Measurements from ENCODE around the gene VAC14.
"Not testable (repeated sequence)": the region's sequence is repeated elsewhere in the genome, so short reads cannot be mapped to it uniquely, and the experiment has no call there.

VAC14 gene

DNA sequence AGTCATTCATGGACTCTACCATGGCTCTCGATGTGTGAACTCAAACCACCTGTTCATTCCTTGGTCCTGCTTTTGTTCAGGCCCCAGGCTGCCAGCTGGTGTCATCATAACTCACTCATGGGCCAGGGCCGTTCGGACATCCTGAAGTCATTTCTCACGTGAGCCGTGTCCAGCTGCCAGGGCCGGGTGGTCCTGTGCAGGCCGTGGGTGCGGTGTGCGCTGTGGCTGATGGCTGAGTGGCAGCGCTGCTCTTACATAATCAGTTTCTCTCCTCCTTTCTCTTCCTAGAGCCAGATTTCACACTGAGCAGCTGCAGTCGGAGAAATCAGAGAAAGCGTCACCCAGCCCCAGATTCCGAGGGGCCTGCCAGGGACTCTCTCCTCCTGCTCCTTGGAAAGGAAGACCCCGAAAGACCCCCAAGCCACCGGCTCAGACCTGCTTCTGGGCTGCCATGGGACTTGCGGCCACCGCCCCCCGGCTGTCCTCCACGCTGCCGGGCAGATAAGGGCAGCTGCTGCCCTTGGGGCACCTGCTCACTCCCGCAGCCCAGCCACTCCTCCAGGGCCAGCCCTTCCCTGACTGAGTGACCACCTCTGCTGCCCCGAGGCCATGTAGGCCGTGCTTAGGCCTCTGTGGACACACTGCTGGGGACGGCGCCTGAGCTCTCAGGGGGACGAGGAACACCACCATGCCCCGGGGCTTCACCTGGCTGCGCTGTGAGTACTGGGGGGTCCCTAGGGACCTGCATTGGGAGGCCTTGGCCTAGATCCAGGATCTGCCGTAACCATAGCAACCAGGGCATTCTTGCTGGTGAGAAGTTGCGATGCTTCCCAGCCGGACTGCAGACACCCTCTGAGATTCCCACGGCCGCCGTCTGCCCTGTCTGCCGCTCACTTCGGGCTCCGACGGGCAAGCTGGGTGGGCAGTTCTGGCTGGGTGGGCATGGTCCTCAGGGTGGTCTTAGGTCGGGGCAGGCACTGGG, 154.4 kb downstream of the VAC14 start, which contains the start of gene IL34:
Gene IL34 (plus strand): TSS at position 300 of the 982 bp plus-strand sequence. CDS start 389 bp downstream, at position 689.
- no peak for DNase-seq (ENCODE audit: insufficient read length)
- no peak for FAIRE-seq
- TF ChIP-seq POLR2A (IDR thresholded peaks at IDR 0.05; ENCODE audit: low read depth, low read length) (no peak), POLR2AphosphoS5 (IDR thresholded peaks at IDR 0.05; ENCODE audit: low read depth, low read length) (no peak), TAF1 (IDR thresholded peaks at IDR 0.05; ENCODE audit: borderline replicate concordance, low read depth, low read length) (no peak)

- FAIRE-seq (no peak), DNase-seq (ENCODE audit: insufficient read length) (no peak)
- TF ChIP-seq TAF1 (IDR thresholded peaks at IDR 0.05; ENCODE audit: borderline replicate concordance, low read depth, low read length) (no peak), POLR2A (IDR thresholded peaks at IDR 0.05; ENCODE audit: low read depth, low read length) (no peak), POLR2AphosphoS5 (IDR thresholded peaks at IDR 0.05; ENCODE audit: low read depth, low read length) (no peak)
Measured at GRCh38 chr16:70644763-70645597, 156.0 kb downstream of the VAC14 start.

GRCh38 chr16:70643264-70643663, 157.7 kb downstream of the VAC14 start:
- not testable (repeated sequence) for FAIRE-seq; DNase-seq (ENCODE audit: insufficient read length)

DNA sequence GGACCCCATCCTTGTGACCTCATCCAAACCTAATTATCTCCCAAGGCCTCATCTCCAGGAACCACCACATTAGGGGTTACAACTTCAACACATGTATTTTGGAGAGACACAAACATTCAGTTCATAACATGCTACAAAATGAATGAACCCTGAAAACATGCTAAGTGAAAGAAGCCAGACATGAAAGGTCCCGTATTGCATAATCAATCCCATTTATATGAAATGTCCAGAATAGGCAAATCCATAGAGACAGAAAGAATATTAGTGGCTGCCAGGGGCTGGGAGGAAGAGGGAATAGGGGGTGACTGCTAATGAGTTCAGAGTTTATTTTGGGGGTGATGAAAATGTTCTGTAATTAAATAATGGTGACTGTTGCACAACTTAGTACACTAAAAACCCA, 158.3 kb downstream of the VAC14 start:
- FAIRE-seq (no peak), DNase-seq (ENCODE audit: insufficient read length) (no peak)
- TF ChIP-seq POLR2AphosphoS5 (IDR thresholded peaks at IDR 0.05; ENCODE audit: low read depth, low read length) (no peak), TAF1 (IDR thresholded peaks at IDR 0.05; ENCODE audit: borderline replicate concordance, low read depth, low read length) (no peak), POLR2A (IDR thresholded peaks at IDR 0.05; ENCODE audit: low read depth, low read length) (no peak)

DNA sequence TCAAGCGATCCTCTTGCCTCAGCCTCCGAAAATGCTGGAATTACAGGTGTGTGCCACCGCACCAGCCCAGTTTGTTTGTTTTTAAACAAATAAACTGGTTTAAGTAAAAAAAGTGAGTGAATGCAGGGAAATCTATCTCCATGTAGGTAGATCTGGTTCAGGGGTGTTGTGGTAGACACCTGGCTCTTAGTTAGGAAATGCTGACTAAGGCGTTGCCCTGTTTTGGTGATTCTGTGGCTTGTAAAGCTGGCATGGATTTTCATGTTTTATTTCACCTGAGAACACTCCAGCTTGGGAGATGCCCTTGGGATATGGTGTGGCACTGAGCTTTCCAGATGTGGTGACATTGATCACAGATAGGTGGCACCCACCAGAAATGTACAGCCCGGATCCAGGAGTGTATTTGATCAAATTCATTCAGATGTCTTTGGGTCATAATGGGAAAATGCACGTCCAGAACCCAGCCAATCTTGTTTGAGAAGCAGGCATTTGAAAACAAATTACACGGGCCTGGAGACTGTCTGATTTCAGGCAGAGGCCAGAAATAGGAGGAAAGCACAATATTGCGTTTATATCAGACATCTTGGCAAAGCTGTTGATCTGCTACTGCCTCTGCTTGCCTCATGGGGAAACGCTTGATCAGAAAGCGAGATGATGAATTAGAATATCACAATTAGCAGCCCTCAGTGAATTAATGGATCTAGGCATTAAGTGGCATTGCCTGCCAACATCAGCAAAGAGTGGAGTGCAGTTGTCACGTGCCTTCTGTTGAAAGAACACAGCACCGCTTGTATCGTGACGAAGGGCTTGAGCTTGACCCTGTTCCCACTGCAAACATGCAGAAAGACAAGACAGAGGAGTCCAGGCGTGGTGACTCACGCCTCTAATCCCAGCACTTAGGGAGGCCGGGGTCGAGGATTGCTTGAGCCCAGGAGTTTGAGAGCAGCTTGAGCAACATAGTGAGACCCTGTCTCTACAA, 161.9 kb downstream of the VAC14 start:
- DNase-seq (ENCODE audit: insufficient read length) = no peak
- TF ChIP-seq TAF1 (IDR thresholded peaks at IDR 0.05; ENCODE audit: borderline replicate concordance, low read depth, low read length) (no peak), POLR2AphosphoS5 (IDR thresholded peaks at IDR 0.05; ENCODE audit: low read depth, low read length) (no peak), POLR2A (IDR thresholded peaks at IDR 0.05; ENCODE audit: low read depth, low read length) (no peak)
- no peak for FAIRE-seq
